Right cardiac atrium (tissue), 5 donors: ENCODE results near the gene ATP10A. TPM values are rescaled to one million over a fixed set of nuclear protein-coding genes. Genes with fewer than 3 reads are reported as not detected.

Experiments used
- ATAC-seq, 2 donors: fragments of 200-7000 bp; cut with Tn5 transposase; one replicate each; pipeline versions ENCODE4 v1.8.0 to v1.9.1; 2020; ENCODE audit warnings: moderate library complexity in 2 of 2, mild to moderate bottlenecking in 1 of 2
- DNase-seq, 3 donors: peaks; one replicate each; pipeline ENCODE4 v3.0.0-alpha.2; 2020
- H3K27ac ChIP-seq: one replicate; pipeline ENCODE4 v1.5.1; 2013; ENCODE audit warnings: mild to moderate bottlenecking, low read length, control low read depth, moderate library complexity
- H3K27me3 ChIP-seq: one replicate; pipeline ENCODE4 v1.6.1; 2013; ENCODE audit not compliant: control insufficient read depth, insufficient read depth
- H3K4me1 ChIP-seq: one replicate; pipeline ENCODE4 v1.6.1; 2013; ENCODE audit warnings: low read length; ENCODE audit not compliant: control insufficient read depth, insufficient read depth
- H3K4me3 ChIP-seq: one replicate; pipeline ENCODE4 v1.5.1; 2013; ENCODE audit warnings: low read length, control low read depth
- H3K9me3 ChIP-seq: one replicate; pipeline ENCODE4 v1.6.1; 2013; ENCODE audit warnings: low read length; ENCODE audit not compliant: control insufficient read depth
- WGBS: extraction: QIAGEN DNeasy Blood & Tissue Kit; methylation state at CpG from one replicate; pipeline ENCODE4 v1.1.7; 2013; 5-methylcytosine and 5-hydroxymethylcytosine counted together
- intact Hi-C, 4 donors: fragments of 100-400 bp; cut with DNase I; formaldehyde crosslinking; loops; one replicate each; pipeline versions ENCODE4 v1.11.0 to v1.14.0; 2022 to 2023
- long read RNA-seq, 4 donors: library from polyadenylated mRNA; unstranded; transcript quantifications; one replicate each; pipeline ENCODE4 v2.0.0, GENCODE V29; 2020 to 2021
- polyA plus RNA-seq: library from polyadenylated mRNA; stranded (reverse); fragments of 200-250 nt; gene quantifications from one replicate; pipeline ENCODE4 v1.2.3, GENCODE V29; 2013
- total RNA-seq, 4 donors: library from RNA; stranded (reverse); fragmentation: NEBNext Ultra II Directional; extraction: Animal tissue kit (Norgen Biotek cat#: 25700); gene quantifications; one replicate each; pipeline ENCODE4 v1.2.1, GENCODE V29; 2021
- donor health status: healthy with polysubstance abuse.
- donor health status: DM: no; HTN: yes; CAD: no.
- donor health status: DM: no; HTN: no; CAD: no.
- donor health status: DM: no; HTN: yes; CAD: no; lungs with severe emphysema.
- donor health status: DM: yes; HTN: yes; CAD: no.

Gene ATP10A, protein sequence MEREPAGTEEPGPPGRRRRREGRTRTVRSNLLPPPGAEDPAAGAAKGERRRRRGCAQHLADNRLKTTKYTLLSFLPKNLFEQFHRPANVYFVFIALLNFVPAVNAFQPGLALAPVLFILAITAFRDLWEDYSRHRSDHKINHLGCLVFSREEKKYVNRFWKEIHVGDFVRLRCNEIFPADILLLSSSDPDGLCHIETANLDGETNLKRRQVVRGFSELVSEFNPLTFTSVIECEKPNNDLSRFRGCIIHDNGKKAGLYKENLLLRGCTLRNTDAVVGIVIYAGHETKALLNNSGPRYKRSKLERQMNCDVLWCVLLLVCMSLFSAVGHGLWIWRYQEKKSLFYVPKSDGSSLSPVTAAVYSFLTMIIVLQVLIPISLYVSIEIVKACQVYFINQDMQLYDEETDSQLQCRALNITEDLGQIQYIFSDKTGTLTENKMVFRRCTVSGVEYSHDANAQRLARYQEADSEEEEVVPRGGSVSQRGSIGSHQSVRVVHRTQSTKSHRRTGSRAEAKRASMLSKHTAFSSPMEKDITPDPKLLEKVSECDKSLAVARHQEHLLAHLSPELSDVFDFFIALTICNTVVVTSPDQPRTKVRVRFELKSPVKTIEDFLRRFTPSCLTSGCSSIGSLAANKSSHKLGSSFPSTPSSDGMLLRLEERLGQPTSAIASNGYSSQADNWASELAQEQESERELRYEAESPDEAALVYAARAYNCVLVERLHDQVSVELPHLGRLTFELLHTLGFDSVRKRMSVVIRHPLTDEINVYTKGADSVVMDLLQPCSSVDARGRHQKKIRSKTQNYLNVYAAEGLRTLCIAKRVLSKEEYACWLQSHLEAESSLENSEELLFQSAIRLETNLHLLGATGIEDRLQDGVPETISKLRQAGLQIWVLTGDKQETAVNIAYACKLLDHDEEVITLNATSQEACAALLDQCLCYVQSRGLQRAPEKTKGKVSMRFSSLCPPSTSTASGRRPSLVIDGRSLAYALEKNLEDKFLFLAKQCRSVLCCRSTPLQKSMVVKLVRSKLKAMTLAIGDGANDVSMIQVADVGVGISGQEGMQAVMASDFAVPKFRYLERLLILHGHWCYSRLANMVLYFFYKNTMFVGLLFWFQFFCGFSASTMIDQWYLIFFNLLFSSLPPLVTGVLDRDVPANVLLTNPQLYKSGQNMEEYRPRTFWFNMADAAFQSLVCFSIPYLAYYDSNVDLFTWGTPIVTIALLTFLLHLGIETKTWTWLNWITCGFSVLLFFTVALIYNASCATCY (N-terminal part only)
- total RNA-seq = 1 to 10 TPM; 1.5 to 3.0 (median 1.8) TPM
- polyA plus RNA-seq = 0.95 TPM
- long read RNA-seq, donor 1, partial matches to known transcripts = 1 of 4 reads
- long read RNA-seq, donor 1, other reads (novel, unspliced or antisense) = 3 of 4 reads
- long read RNA-seq, donor 2 = 0 reads
- long read RNA-seq, donor 3, partial matches to known transcripts = 2 of 2 reads
- long read RNA-seq, donor 3, other reads (novel, unspliced or antisense) = 0 of 2 reads
- long read RNA-seq, donor 4, full-length matches to known transcripts = 2 of 4 reads
- long read RNA-seq, donor 4, partial matches to known transcripts = 1 of 4 reads
- long read RNA-seq, donor 4, other reads (novel, unspliced or antisense) = 1 of 4 reads

DNA sequence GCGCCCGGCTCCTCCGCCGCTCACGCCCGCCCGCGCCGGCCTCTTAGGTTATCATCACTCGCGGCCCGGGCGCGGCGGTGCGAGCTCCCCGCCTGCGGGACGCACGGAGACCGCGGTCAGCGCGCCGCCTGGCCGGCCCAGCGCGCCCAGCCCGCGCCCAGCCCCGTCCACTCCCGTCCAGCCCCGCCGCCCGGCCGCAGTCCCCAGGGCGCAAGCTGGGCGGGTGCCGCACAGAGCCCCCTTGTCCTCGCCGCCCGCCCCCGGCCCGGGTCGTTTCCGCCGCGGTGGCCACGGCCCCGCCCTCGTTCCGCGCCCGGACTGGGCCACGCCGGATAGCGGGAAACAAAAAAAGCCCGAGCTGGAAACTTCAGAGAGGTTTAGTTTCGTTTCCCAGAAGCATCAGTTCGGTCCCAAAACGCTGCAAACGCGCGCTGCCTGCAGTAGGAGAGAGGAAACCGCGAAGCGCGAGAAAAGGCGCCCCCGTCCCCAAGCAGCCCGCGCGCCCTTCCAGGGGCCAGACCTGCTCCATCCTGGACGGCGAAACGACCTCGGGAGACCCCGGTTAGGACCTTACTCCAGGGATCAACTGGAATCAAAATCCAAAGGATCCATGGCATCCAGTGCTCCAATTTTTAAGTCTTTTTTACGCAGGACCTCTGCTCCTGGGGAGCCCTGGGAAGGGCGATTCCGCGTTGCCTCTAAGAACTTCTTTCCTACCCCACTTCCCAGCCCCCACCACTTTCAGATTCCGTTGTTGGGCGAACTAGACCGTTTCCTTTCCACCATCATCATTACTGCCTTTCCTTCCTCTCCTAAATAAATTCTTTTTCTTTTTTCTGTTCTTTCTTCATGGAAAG lies at the start of gene ATP10A:
Gene ATP10A, minus strand, starts transcription at position 217 of the 857 bp plus-strand sequence. CDS start 231 bp downstream, outside the sequence.
- H3K9me3 ChIP-seq = no peaks in the 10 kb centered on the region
- ATAC-seq (peak; percentile 53), DNase-seq (peak; percentile 47 to 82 (median 72))
- intact Hi-C loops = loop anchor here in 1 of 4 donors (10.0 kb wide), 1 partner anchor 71 kb away; no protein-coding TSS in a partner anchor
- H3K4me3 ChIP-seq = peak within 1 kb of the TSS; percentile 52
- 3% methylated on average over 85 of the region's 85 CpGs for WGBS
- no peak within 1 kb of the TSS for H3K27ac ChIP-seq
- no peaks in the 10 kb centered on the region for H3K4me1 ChIP-seq
- H3K27me3 ChIP-seq = no peaks in the 10 kb centered on the region

- no peaks in the 10 kb centered on the region for H3K27me3 ChIP-seq
- no peaks in the 10 kb centered on the region for H3K4me1 ChIP-seq
- no peaks in the 10 kb centered on the region for H3K9me3 ChIP-seq
- no peak overlapping the region for H3K4me3 ChIP-seq
- H3K27ac ChIP-seq = no peak overlapping the region
- intact Hi-C loops = no loop called here
- 74% methylated on average over 3 of the region's 3 CpGs for WGBS
- no peak for ATAC-seq
- no peak for DNase-seq
Measured at GRCh38 chr15:25912035-25912434, 48.9 kb upstream of the ATP10A start.

- ATAC-seq = no peak
Measured at GRCh38 chr15:25910832-25911231, 47.7 kb upstream of the ATP10A start.

DNA sequence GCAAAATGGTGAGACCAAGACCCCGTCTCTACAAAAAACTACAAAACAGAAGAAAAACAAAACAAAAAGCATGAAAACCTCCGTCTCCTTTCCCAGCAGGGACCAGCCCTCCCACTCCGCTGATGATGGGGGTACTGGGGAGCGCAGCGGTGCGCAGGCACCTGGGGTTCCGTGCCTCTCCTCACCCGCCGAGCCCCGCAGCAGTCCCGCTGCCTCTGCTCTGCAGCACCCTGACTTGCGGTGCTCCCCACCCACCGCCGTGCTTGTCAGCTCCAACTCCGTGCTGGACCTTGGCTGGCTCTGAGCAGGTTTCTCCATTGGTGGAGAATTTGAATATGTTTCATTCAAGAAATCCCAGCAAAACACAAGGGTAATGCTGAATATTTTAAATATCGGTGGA lies 46.7 kb upstream of the ATP10A start:
- DNase-seq = no peak
- H3K27ac ChIP-seq = no peak overlapping the region
- H3K27me3 ChIP-seq = no peaks in the 10 kb centered on the region
- no peaks in the 10 kb centered on the region for H3K9me3 ChIP-seq
- intact Hi-C loops = no loop called here
- H3K4me1 ChIP-seq = no peaks in the 10 kb centered on the region
- ATAC-seq = no peak
- WGBS = 97% methylated on average over 16 of the region's 16 CpGs
- H3K4me3 ChIP-seq = no peak overlapping the region

More at GRCh38 chr15:25910832-25911231, 47.7 kb upstream of the ATP10A start:
- H3K27me3 ChIP-seq = no peaks in the 10 kb centered on the region
- no peak overlapping the region for H3K27ac ChIP-seq
- H3K4me1 ChIP-seq = no peaks in the 10 kb centered on the region
- DNase-seq = no peak
- 86% methylated on average over 4 of the region's 4 CpGs for WGBS
- H3K9me3 ChIP-seq = no peaks in the 10 kb centered on the region
- H3K4me3 ChIP-seq = no peak overlapping the region
- intact Hi-C loops = no loop called here

GRCh38 chr15:25909325-25909724 lies 46.2 kb upstream of the ATP10A start:
- H3K4me3 ChIP-seq = no peak overlapping the region
- H3K4me1 ChIP-seq = no peaks in the 10 kb centered on the region
- intact Hi-C loops = no loop called here
- H3K9me3 ChIP-seq = no peaks in the 10 kb centered on the region
- DNase-seq (no peak), ATAC-seq (no peak)
- H3K27ac ChIP-seq = no peak overlapping the region
- WGBS = 86% methylated on average over 21 of the region's 21 CpGs
- H3K27me3 ChIP-seq = no peaks in the 10 kb centered on the region

DNA sequence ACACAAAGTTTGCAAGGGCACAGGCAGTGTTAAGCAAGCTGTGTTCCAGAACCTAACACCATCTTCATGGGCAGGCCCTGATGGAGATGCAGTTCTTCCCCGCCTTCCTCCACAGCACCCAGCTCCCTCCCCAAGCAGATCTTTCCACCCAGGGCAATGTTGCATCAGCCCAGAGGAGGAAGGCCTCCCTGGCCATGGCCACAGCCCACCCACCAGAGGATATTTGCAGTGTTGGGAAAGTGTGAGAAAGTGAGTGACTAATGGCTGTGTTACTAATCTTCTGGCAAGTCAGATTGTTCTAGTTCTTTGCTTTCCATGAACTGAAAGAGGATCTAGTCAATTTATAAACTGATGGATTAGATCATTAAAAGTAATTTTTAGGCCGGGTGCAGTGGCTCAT lies 42.0 kb upstream of the ATP10A start:
- peak in 1 of 3 donors; percentile 63 for DNase-seq

DNA sequence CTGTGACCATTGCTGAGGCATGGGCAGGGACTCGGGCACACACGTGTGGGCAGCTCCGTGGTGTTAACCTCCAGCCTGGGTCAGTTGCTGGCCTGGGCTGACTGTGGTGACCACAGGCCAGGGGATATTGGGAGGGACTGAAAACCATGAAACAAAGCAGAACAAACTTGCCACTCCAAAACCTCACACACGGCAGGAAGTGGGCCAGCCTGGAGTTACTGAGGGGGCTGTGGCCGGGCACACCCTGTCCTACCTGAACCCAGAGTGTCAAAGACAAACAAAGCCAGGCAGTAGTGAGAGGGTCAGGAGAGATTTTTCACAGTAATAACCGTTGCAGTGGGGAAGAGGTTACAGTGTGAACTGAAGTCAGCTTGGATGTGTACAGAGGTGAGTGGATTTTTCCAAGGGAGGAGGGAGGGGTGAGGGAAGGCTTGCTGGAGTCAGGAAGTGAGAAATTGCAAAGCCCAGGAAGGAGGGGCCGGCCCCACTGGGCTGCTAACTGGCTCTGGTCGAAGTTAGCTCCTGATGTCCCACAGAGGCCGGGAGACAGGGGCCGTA lies 40.0 kb upstream of the ATP10A start:
- intact Hi-C loops = no loop called here
- Histone ChIP-seq H3K27me3 (no peaks in the 10 kb centered on the region), H3K9me3 (no peaks in the 10 kb centered on the region), H3K27ac (no peak overlapping the region), H3K4me3 (no peak overlapping the region), H3K4me1 (peaks cover 3% of the 10 kb centered on the region)
- ATAC-seq (peak; percentile 25 to 34), DNase-seq (no peak)
- 62% methylated on average over 10 of the region's 10 CpGs for WGBS

More for the DNA sequence above, 42.0 kb upstream of the ATP10A start:
- Histone ChIP-seq H3K4me3 (no peak overlapping the region), H3K27me3 (no peaks in the 10 kb centered on the region), H3K27ac (no peak overlapping the region), H3K9me3 (no peaks in the 10 kb centered on the region), H3K4me1 (peaks cover 3% of the 10 kb centered on the region)
- intact Hi-C loops = no loop called here
- ATAC-seq = peak; percentile 45 to 76
- 72% methylated on average over 2 of the region's 2 CpGs for WGBS

- intact Hi-C loops = no loop called here
- H3K27me3 ChIP-seq = no peaks in the 10 kb centered on the region
- WGBS = 92% methylated on average over 14 of the region's 14 CpGs
- H3K4me3 ChIP-seq = no peak overlapping the region
- H3K9me3 ChIP-seq = no peaks in the 10 kb centered on the region
- peaks cover 3% of the 10 kb centered on the region for H3K4me1 ChIP-seq
- H3K27ac ChIP-seq = no peak overlapping the region
- ATAC-seq (no peak), DNase-seq (no peak)
Measured at GRCh38 chr15:25901811-25902605, 38.9 kb upstream of the ATP10A start.

DNA sequence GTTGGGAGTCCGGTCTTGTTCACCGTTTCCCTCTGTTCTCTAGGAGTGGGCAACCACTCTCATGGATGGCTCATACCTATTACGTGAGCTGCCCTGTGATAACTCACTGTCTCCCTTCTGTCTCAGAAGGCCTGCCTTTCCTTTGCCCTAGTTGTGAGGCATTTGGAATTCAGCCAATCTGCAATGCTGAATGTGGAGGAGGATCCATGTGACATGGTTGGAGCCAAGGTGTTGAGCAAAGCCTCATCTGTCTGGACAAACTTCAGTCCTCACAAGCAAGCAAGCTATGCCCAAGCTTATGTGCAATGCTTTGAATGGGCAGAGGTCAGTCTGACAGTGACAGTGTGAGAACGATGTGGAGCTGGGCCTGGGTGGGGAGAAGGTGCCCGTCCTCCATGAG lies 37.8 kb upstream of the ATP10A start:
- Histone ChIP-seq H3K27me3 (no peaks in the 10 kb centered on the region), H3K4me1 (peaks cover 3% of the 10 kb centered on the region), H3K9me3 (no peaks in the 10 kb centered on the region), H3K27ac (no peak overlapping the region), H3K4me3 (no peak overlapping the region)
- ATAC-seq = peak; percentile 43 to 46
- WGBS = 66% methylated on average over 5 of the region's 5 CpGs
- DNase-seq = no peak
- intact Hi-C loops = no loop called here
